Medulla oblongata (tissue), 1 donor: ENCODE results near the gene CLEC9A.

Experiments used
- DNase-seq: peaks from one replicate; pipeline ENCODE4 v3.0.0-alpha.2; 2015; ENCODE audit errors: extremely low spot score

CLEC9A gene

GRCh38 chr12:10110256-10110844, 79.9 kb downstream of the CLEC9A start:
- DNase-seq, result no peak

GRCh38 chr12:10111451-10111850, 81.0 kb downstream of the CLEC9A start:
- no peak for DNase-seq

- DNase-seq, result no peak
Observed at GRCh38 chr12:10113075-10113474, 82.6 kb downstream of the CLEC9A start.

- no peak for DNase-seq
Observed at GRCh38 chr12:10113920-10114319, 83.4 kb downstream of the CLEC9A start.

GRCh38 chr12:10115311-10115710, 84.8 kb downstream of the CLEC9A start:
- DNase-seq, result no peak
